Mucosa of descending colon (tissue), 3 donors: ENCODE results near the gene DIAPH2. TPM values are rescaled to one million over a fixed set of nuclear protein-coding genes. Genes with fewer than 3 reads are reported as not detected.

Source experiments
- ATAC-seq: fragments of 200-7000 bp; cut with Tn5 transposase; one replicate; pipeline ENCODE4 v1.9.1; 2020; ENCODE audit warnings: mild to moderate bottlenecking, moderate library complexity
- DNase-seq, 3 donors: peaks; one replicate each; pipeline ENCODE4 v3.0.0-alpha.2; 2020
- H3K36me3 ChIP-seq: fragments of 200-600 bp; one replicate; pipeline ENCODE4 v1.8.0; 2021; ENCODE audit warnings: low read depth, mild to moderate bottlenecking
- H3K4me1 ChIP-seq: fragments of 200-600 bp; one replicate; pipeline ENCODE4 v1.8.0; 2021; ENCODE audit warnings: low read depth, mild to moderate bottlenecking
- H3K4me3 ChIP-seq: fragments of 200-600 bp; one replicate; pipeline ENCODE4 v1.8.0; 2021; ENCODE audit warnings: mild to moderate bottlenecking
- H3K9me3 ChIP-seq: fragments of 200-600 bp; one replicate; pipeline ENCODE4 v1.8.0; 2021; ENCODE audit warnings: mild to moderate bottlenecking
- CTCF ChIP-seq: fragments of 200-600 bp; IDR thresholded peaks from one replicate; pipeline ENCODE4 v1.8.0; 2022; ENCODE audit warnings: antibody characterized with exemption, mild to moderate bottlenecking
- intact Hi-C, 2 donors: fragments of 100-400 bp; cut with DNase I in 1 of 2; cut with micrococcal nuclease in 1 of 2; formaldehyde crosslinking; loops; one replicate each; pipeline versions ENCODE4 v1.11.0 to v1.11.1; 2022; cut with DNase I, micrococcal nuclease
- total RNA-seq, 3 donors: library from RNA; stranded (reverse); fragmentation: NEBNext Ultra II Directional in 2 of 3; extraction: Animal tissue kit (Norgen Biotek cat#: 25700) in 2 of 3; gene quantifications; one replicate each; pipeline versions ENCODE4 v1.2.1 to v1.2.4, GENCODE V29; 2021 to 2023
- donor health status: DM: no; HTN: no; CAD: no; lungs with moderate emphysema.
- donor health status: DM: no; HTN: no; CAD: no.
- donor health status: DM: no; HTN: yes; CAD: no.

Gene DIAPH2
- total RNA-seq, 3 donors from 2014 or later: 26.7 to 40.2 (median 29.6) TPM

- no peaks in the 10 kb centered on the region for H3K36me3 ChIP-seq
- DNase-seq: peak; percentile 42 to 66 (median 61)
- TF ChIP-seq CTCF: no peak
- peak overlapping the region; percentile 48 for H3K4me3 ChIP-seq
- peak; percentile 70 for ATAC-seq
- intact Hi-C loops: no loop called here
- H3K4me1 ChIP-seq: peaks cover 2% of the 10 kb centered on the region
- no peaks in the 10 kb centered on the region for H3K9me3 ChIP-seq
Observed at GRCh38 chrX:96685210-96686099, 813 bp downstream of the DIAPH2 start.

DNA sequence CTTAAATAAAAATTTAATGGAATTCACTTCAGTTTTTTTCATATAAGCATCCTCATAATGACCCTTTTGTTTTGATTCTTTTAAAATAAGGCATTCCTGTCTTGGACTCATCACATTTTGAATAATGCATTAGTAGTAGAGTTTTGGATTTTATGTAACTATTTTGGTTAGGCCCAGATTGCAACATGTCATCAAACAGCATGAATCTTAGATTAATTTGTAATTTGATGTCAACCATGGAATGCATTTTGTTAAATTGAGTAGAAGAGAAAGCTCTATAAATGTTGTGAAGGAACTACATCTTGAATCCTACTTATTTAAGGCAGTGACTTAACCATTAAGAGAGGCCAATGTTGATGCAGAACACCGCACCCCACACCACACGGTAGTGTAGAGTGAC lies 3.1 kb downstream of the DIAPH2 start:
- Histone ChIP-seq H3K9me3 (no peaks in the 10 kb centered on the region), H3K4me3 (no peak overlapping the region), H3K4me1 (peaks cover 2% of the 10 kb centered on the region), H3K36me3 (no peaks in the 10 kb centered on the region)
- ATAC-seq (no peak), DNase-seq (no peak)
- TF ChIP-seq CTCF: no peak
- intact Hi-C loops: no loop called here

DNA sequence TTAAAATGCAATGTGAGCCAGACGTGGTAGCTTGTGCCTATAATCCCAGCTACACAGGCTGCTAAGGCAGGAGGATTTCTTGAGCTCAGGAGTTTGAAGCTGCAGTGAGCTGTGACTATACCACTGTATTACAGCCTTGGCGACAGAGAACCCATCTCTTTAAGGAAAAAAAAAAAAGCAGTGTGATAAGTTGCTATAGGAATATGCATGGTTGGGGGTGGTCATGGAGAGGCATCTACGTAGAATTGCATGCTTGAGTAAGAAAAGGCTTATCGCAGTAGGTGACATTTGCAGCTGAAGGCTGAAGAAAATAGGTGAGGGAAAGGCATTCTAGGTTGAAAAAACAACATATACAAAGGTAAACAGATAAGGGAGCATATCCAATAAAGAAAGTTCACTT lies 4.1 kb downstream of the DIAPH2 start:
- intact Hi-C loops: no loop called here

DNA sequence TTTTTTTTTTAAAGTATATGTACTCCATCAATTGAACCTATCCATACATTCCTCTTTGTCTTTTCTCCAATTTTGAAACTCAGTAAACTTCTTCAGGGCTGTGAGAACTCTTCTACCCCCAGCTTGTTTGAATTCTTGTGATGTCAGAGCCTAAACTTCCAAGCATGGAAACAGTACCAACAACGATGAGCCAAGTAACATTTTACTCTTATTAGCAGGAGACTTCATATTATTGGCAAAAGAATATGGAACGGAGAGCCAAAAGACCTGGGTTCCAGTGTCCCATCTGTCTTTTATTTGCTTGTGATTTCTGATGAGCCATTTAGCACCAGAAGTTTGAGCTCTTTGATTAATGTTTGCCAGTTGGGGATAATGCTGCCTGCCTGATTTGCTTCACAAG lies 5.3 kb downstream of the DIAPH2 start:
- H3K36me3 ChIP-seq: no peaks in the 10 kb centered on the region
- DNase-seq: no peak
- no peaks in the 10 kb centered on the region for H3K9me3 ChIP-seq
- no peak overlapping the region for H3K4me3 ChIP-seq
- TF ChIP-seq CTCF: no peak
- H3K4me1 ChIP-seq: peaks cover 2% of the 10 kb centered on the region
- intact Hi-C loops: no loop called here
- ATAC-seq: no peak

More for the DNA sequence above, 4.1 kb downstream of the DIAPH2 start:
- H3K36me3 ChIP-seq: no peaks in the 10 kb centered on the region
- H3K4me1 ChIP-seq: peaks cover 2% of the 10 kb centered on the region
- ATAC-seq: no peak
- no peaks in the 10 kb centered on the region for H3K9me3 ChIP-seq
- no peak for TF ChIP-seq CTCF
- no peak for DNase-seq
- no peak overlapping the region for H3K4me3 ChIP-seq

DNA sequence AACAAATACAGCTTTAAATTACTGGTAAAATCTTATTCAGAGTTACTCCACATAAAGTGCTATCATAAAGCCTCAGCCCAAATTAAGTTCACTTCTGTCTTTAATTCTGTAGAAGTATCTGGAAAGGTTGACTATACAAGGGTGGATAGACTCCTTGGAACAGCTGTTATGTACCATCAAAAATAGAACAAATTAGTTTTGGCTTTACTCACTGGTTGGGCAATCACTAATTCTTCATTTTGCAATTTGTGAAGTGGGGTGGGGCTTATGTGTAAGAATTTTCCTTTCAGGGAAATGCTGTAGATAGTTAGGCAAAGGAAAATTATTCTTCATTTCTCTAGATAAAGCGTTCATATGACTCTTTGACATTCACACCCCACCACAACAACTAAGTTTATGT lies 7.8 kb downstream of the DIAPH2 start:
- ATAC-seq: no peak
- Histone ChIP-seq H3K36me3 (no peaks in the 10 kb centered on the region), H3K4me1 (peaks cover 2% of the 10 kb centered on the region), H3K9me3 (no peaks in the 10 kb centered on the region), H3K4me3 (no peak overlapping the region)
- intact Hi-C loops: no loop called here
- TF ChIP-seq CTCF: no peak
- DNase-seq: no peak
